Posterior vena cava (tissue), 2 donors: ENCODE results near the gene ZSWIM1. TPM values are rescaled to one million over a fixed set of nuclear protein-coding genes. Genes with fewer than 3 reads are reported as not detected.

ENCODE experiments used
- DNase-seq: peaks from one replicate; pipeline ENCODE4 v3.0.0-alpha.2; 2020; ENCODE audit warnings: low spot score
- intact Hi-C, 2 donors: fragments of 100-400 bp; cut with DNase I; formaldehyde crosslinking; loops; one replicate each; pipeline versions ENCODE4 v1.14.1 to v1.14.2; 2022 to 2023
- long read RNA-seq, 2 donors: library from polyadenylated mRNA; unstranded; transcript quantifications; one replicate each; pipeline ENCODE4 v2.0.0, GENCODE V29; 2020 to 2021
- total RNA-seq, 2 donors: library from RNA; stranded (reverse); fragmentation: NEBNext Ultra II Directional; extraction: Animal tissue kit (Norgen Biotek cat#: 25700); gene quantifications; one replicate each; pipeline ENCODE4 v1.2.1, GENCODE V29; 2021
- donor health status: DM: yes; HTN: yes; CAD: no.
- donor health status: DM: yes; HTN: yes; CAD: no.

Gene ZSWIM1
- total RNA-seq: 1 to 10 TPM; 6.5 to 7.0 TPM
- long read RNA-seq, donor 1: 0 reads
- long read RNA-seq, donor 2: 0 reads

GRCh38 chr20:45880988-45881788 is at the start of gene ZSWIM1:
TSS of gene ZSWIM1 (plus strand) at chr20:45881227. CDS start at chr20:45882593, 1,366 bp downstream.
- intact Hi-C loops: no loop called here
- peak; percentile 100 for DNase-seq

- intact Hi-C loops: loop anchor here in 1 of 2 donors (1.0 kb wide), 1 partner anchor 46 kb away; no protein-coding TSS in a partner anchor
- DNase-seq: no peak
Observed at GRCh38 chr20:45832619-45833018, 48.4 kb upstream of the ZSWIM1 start.

- intact Hi-C loops: no loop called here
- peak; percentile 96 for DNase-seq
Observed at GRCh38 chr20:45833030-45833882, 47.8 kb upstream of the ZSWIM1 start, which contains the start of gene SNX21. TSS of gene SNX21 (plus strand) at chr20:45833799. CDS start at chr20:45833920, 121 bp downstream.

GRCh38 chr20:45833883-45834796 is 46.9 kb upstream of the ZSWIM1 start:
- intact Hi-C loops: no loop called here
- DNase-seq: peak; percentile 90

- intact Hi-C loops: no loop called here
- no peak for DNase-seq
Observed at GRCh38 chr20:45834797-45835161, 46.2 kb upstream of the ZSWIM1 start.

- intact Hi-C loops: no loop called here
- no peak for DNase-seq
Observed at GRCh38 chr20:45835329-45835765, 45.7 kb upstream of the ZSWIM1 start.

GRCh38 chr20:45835825-45836224 is 45.2 kb upstream of the ZSWIM1 start:
- intact Hi-C loops: no loop called here
- DNase-seq: peak; percentile 93

GRCh38 chr20:45836841-45837240 is 44.2 kb upstream of the ZSWIM1 start:
- intact Hi-C loops: no loop called here

GRCh38 chr20:45840700-45841198 is 40.3 kb upstream of the ZSWIM1 start:
- intact Hi-C loops: no loop called here
- peak; percentile 81 for DNase-seq

More at GRCh38 chr20:45836841-45837240, 44.2 kb upstream of the ZSWIM1 start:
- DNase-seq: no peak

GRCh38 chr20:45841407-45842129 is 39.5 kb upstream of the ZSWIM1 start:
- DNase-seq: no peak
- intact Hi-C loops: no loop called here

GRCh38 chr20:45842169-45842812 is 38.7 kb upstream of the ZSWIM1 start:
- intact Hi-C loops: no loop called here
- no peak for DNase-seq

- DNase-seq: no peak
- intact Hi-C loops: no loop called here
Observed at GRCh38 chr20:45843506-45843905, 37.5 kb upstream of the ZSWIM1 start.

- intact Hi-C loops: no loop called here
Observed at GRCh38 chr20:45845452-45845851, 35.6 kb upstream of the ZSWIM1 start.

GRCh38 chr20:45848421-45848820 is 32.6 kb upstream of the ZSWIM1 start:
- no peak for DNase-seq

More at GRCh38 chr20:45845452-45845851, 35.6 kb upstream of the ZSWIM1 start:
- no peak for DNase-seq

GRCh38 chr20:45848969-45849582 is 32.0 kb upstream of the ZSWIM1 start:
- intact Hi-C loops: no loop called here
- DNase-seq: no peak

More at GRCh38 chr20:45848421-45848820, 32.6 kb upstream of the ZSWIM1 start:
- intact Hi-C loops: no loop called here

GRCh38 chr20:45850238-45850637 is 30.8 kb upstream of the ZSWIM1 start:
- intact Hi-C loops: no loop called here
- DNase-seq: no peak

- no peak for DNase-seq
- intact Hi-C loops: no loop called here
Observed at GRCh38 chr20:45850926-45851325, 30.1 kb upstream of the ZSWIM1 start.
